H1 (cell line): Measurements from ENCODE around the gene ACSF3. TPM values are rescaled to one million over a fixed set of nuclear protein-coding genes. Genes with fewer than 3 reads are reported as not detected.

Experiments used
- BCL11A ChIP-seq, 2 experiments: IDR thresholded peaks; one replicate each; pipeline ENCODE4 v1.6.1; 2011; ENCODE audit warnings: low read depth in 2 of 2, low read length in 2 of 2, mild to moderate bottlenecking in 2 of 2
- CHD1 ChIP-seq: IDR thresholded peaks from 2 replicates; pipeline ENCODE4 v1.6.1; 2012; ENCODE audit warnings: low read depth, low read length, improper control_type of control experiment
- CHD7 ChIP-seq: fragments of 300-600 bp; sonication (generic); IDR thresholded peaks from 2 replicates; pipeline ENCODE4 v1.7.1; 2012; ENCODE audit warnings: low read length, moderate library complexity, mild to moderate bottlenecking, inconsistent platforms; ENCODE audit not compliant: insufficient replicate concordance
- EGR1 ChIP-seq: IDR thresholded peaks from 2 replicates; pipeline ENCODE4 v1.6.1; 2011; ENCODE audit warnings: low read depth, low read length, borderline replicate concordance
- KDM1A ChIP-seq: fragments of 200-600, 300-600 bp; sonication (generic); IDR thresholded peaks from 2 replicates; pipeline ENCODE4 v1.7.1; 2016; ENCODE audit warnings: mild to moderate bottlenecking, low read length, borderline replicate concordance
- NANOG ChIP-seq: IDR thresholded peaks from 2 replicates; pipeline ENCODE4 v1.6.1; 2011; ENCODE audit warnings: low read length, low read depth, mild to moderate bottlenecking, inconsistent platforms; ENCODE audit not compliant: insufficient read depth, poor library complexity, severe bottlenecking
- RAD21 ChIP-seq, 2 experiments: IDR thresholded peaks in 1 of 2; conservative IDR thresholded peaks in 1 of 2; 2 replicates each; pipeline ENCODE4 v1.6.1; 2011; ENCODE audit warnings: low read depth in 2 of 2, low read length in 2 of 2, improper control_type of control experiment in 1 of 2, inconsistent platforms in 1 of 2, mild to moderate bottlenecking in 1 of 2, moderate library complexity in 1 of 2
- TCF12 ChIP-seq: IDR thresholded peaks from 2 replicates; pipeline ENCODE4 v1.6.1; 2011; ENCODE audit warnings: low read depth, mild to moderate bottlenecking, low read length
- ZNF274 ChIP-seq: IDR thresholded peaks from 2 replicates; pipeline ENCODE4 v1.7.0; 2012; ENCODE audit warnings: low read length, borderline replicate concordance; ENCODE audit errors: extremely low read depth
- polyA plus RNA-seq, 7 experiments: library from polyadenylated mRNA; depleted of rRNA in 3 of 7; stranded (reverse) in 5 of 7; unstranded in 2 of 7; fragments of >200 nt in 5 of 7; fragments of 200-250 nt in 2 of 7; gene quantifications; 1 replicate in 5 of 7; 2 replicates in 1 of 7; 4 replicates in 1 of 7; pipeline versions ENCODE4 v1.2.1 to v1.2.3, GENCODE V29; 2011 to 2013; ENCODE audit warnings: missing spikeins in 2 of 7, mixed read lengths in 2 of 7
- total RNA-seq: library from RNA; stranded (reverse); fragmentation: NEBNext Ultra II Directional; extraction: Animal tissue kit (Norgen Biotek cat#: 25700); gene quantifications from 2 replicates; pipeline ENCODE4 v1.2.1, GENCODE V29; 2021
- TF ChIP-seq, protein P1 (sequence below): IDR thresholded peaks from 2 replicates; pipeline ENCODE4 v1.6.1; 2011; ENCODE audit warnings: low read length, improper control_type of control experiment

Gene ACSF3
- total and polyA plus RNA-seq, 2 of the 8 experiments (the other 6 are each of a cell fraction or from before 2014, with no cell fraction given) = 15.6 to 22.9 TPM

- no peak for TF ChIP-seq CHD7
- no peak for TF ChIP-seq CHD1
- no peak for TF ChIP-seq ZNF274
- no peak for TF ChIP-seq RAD21 (IDR thresholded peaks at IDR 0.05 in 1 of 2, conservative IDR thresholded peaks at IDR 0.05 in 1 of 2; ENCODE audit: low read depth in 2 of 2, low read length in 2 of 2)
- TF ChIP-seq TCF12 = no peak
- TF ChIP-seq EGR1 = no peak
- TF ChIP-seq KDM1A = no peak
- no peak for TF ChIP-seq NANOG
- TF ChIP-seq BCL11A (IDR thresholded peaks at IDR 0.05; ENCODE audit: low read depth in 2 of 2, low read length in 2 of 2) = no peak
- TF ChIP-seq, protein P1, sequence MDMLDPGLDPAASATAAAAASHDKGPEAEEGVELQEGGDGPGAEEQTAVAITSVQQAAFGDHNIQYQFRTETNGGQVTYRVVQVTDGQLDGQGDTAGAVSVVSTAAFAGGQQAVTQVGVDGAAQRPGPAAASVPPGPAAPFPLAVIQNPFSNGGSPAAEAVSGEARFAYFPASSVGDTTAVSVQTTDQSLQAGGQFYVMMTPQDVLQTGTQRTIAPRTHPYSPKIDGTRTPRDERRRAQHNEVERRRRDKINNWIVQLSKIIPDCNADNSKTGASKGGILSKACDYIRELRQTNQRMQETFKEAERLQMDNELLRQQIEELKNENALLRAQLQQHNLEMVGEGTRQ = no peak
Observed at GRCh38 chr16:89102041-89102471, 8.4 kb downstream of the ACSF3 start (continued).
